NCI-H2196 treated with DMSO at 0.1 percent for 48 hours (cell line): ENCODE measurements around the gene TXNIP.

Experiments
- DNase-seq: peaks from one replicate; lab custom pipeline; 2025; ENCODE audit not compliant: unreplicated experiment; lab: John Stamatoyannopoulos, UW

TXNIP gene

DNA sequence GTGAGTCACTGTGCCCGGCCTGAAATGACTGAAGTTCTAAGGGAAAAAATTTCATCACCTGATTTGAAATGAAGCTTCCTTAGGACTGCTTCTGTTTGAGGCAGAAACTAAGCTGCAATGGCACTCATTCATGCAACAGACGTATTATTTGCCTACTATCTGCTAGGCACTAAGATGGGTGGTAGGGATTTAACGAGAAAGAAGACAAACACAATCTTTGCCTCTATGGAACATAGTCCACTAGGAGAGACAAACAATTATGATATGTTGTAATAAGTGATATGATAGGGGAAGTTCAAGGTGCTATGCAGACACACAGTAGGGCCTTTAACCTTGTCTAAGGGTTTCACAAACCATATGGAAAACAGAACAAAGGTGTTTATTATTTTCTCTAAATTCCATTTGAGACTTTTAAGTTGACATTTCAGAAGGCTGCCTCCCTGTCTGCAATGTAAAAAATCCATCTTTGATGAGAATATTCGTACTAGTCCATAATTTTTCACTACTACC lies 49.8 kb downstream of the TXNIP start:
- no peak for DNase-seq

GRCh38 chr1:145944532-145944931 lies 51.8 kb downstream of the TXNIP start:
- DNase-seq, result no peak

DNA sequence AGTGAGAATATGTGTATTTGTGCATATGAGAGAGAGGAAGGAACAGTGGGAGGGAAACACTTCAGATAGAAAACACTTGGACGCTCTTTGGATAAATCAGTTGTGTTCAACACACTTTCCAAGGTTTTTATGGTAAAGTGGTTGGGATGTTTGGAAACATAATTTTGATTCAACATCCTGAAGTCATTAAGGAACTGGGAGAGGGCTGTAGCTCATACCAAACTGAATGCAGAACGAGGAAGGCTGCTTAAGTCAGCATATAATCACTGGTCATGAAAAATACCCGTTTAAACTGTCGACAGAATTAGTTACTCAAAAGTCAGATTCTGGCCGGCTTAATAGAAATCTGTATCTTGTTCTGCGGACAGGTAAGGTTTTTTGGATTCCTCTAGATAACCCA lies 53.5 kb downstream of the TXNIP start:
- no peak for DNase-seq
